HL-60 (cell line): ENCODE data around the gene TMEM132D.

ENCODE experiments used
- CTCF ChIP-seq: IDR thresholded peaks from one replicate; pipeline ENCODE4 v1.5.1; 2011; ENCODE audit warnings: low read length, control low read depth, inconsistent platforms; ENCODE audit not compliant: insufficient read depth
- POLR2AphosphoS5 ChIP-seq: IDR thresholded peaks from 2 replicates; pipeline ENCODE4 v1.6.1; 2012; ENCODE audit warnings: low read depth

- TF ChIP-seq CTCF: no peak
- no peak for TF ChIP-seq POLR2AphosphoS5
These were observed 702.8 kb downstream of the TMEM132D start for GRCh38 chr12:129201029-129201428.
